ENCODE measurements around the gene ARHGEF18. TPM values are rescaled to one million over a fixed set of nuclear protein-coding genes. Genes with fewer than 3 reads are reported as not detected.

The ARHGEF18 gene
- total RNA-seq, 1 donor = 21.2 TPM

GRCh38 chr19:7312816-7313215 lies 35.9 kb upstream of the ARHGEF18 start:
- no peak for DNase-seq (ENCODE audit: low read depth)
- TF ChIP-seq CTCF (IDR thresholded peaks at IDR 0.05; ENCODE audit: insufficient read depth, low read length) = no peak
- H3K4me3 ChIP-seq (ENCODE audit: low read depth, low read length) = no peak overlapping the region

- TF ChIP-seq CTCF (IDR thresholded peaks at IDR 0.05; ENCODE audit: insufficient read depth, low read length) = no peak
- H3K4me3 ChIP-seq (ENCODE audit: low read depth, low read length) = no peak overlapping the region
These were observed 30.6 kb upstream of the ARHGEF18 start for GRCh38 chr19:7318176-7318575.

GRCh38 chr19:7326105-7326877 lies 22.4 kb upstream of the ARHGEF18 start:
- no peak overlapping the region for H3K4me3 ChIP-seq (ENCODE audit: low read depth, low read length)
- DNase-seq (ENCODE audit: low read depth) = peak; percentile 15
- TF ChIP-seq CTCF (IDR thresholded peaks at IDR 0.05; ENCODE audit: insufficient read depth, low read length) = peak; percentile 34

More at GRCh38 chr19:7318176-7318575, 30.6 kb upstream of the ARHGEF18 start:
- no peak for DNase-seq (ENCODE audit: low read depth)

GRCh38 chr19:7327802-7328201 lies 20.9 kb upstream of the ARHGEF18 start:
- DNase-seq (ENCODE audit: low read depth) = no peak
- TF ChIP-seq CTCF (IDR thresholded peaks at IDR 0.05; ENCODE audit: insufficient read depth, low read length) = no peak

GRCh38 chr19:7328647-7329046 lies 20.1 kb upstream of the ARHGEF18 start:
- no peak for TF ChIP-seq CTCF (IDR thresholded peaks at IDR 0.05; ENCODE audit: insufficient read depth, low read length)
- no peak overlapping the region for H3K4me3 ChIP-seq (ENCODE audit: low read depth, low read length)
- no peak for DNase-seq (ENCODE audit: low read depth)

More at GRCh38 chr19:7327802-7328201, 20.9 kb upstream of the ARHGEF18 start:
- H3K4me3 ChIP-seq (ENCODE audit: low read depth, low read length) = no peak overlapping the region

- no peak overlapping the region for H3K4me3 ChIP-seq (ENCODE audit: low read depth, low read length)
- no peak for DNase-seq (ENCODE audit: low read depth)
- no peak for TF ChIP-seq CTCF (IDR thresholded peaks at IDR 0.05; ENCODE audit: insufficient read depth, low read length)
These were observed 17.3 kb upstream of the ARHGEF18 start for GRCh38 chr19:7331446-7331845.
